Hematopoietic multipotent progenitor cell treated with erythropoietin and hydrocortisone succinate and interleukin-3 and kit ligand, for 4 days (in vitro differentiated cells): ENCODE measurements around the gene C1orf21.
A peak's percentile ranks its signal among the peaks of the same experiment; 100 is the strongest.

ENCODE experiments used
- DNase-seq: peaks from one replicate; pipeline ENCODE4 v3.0.0-alpha.2; 2015

The C1orf21 gene

DNA sequence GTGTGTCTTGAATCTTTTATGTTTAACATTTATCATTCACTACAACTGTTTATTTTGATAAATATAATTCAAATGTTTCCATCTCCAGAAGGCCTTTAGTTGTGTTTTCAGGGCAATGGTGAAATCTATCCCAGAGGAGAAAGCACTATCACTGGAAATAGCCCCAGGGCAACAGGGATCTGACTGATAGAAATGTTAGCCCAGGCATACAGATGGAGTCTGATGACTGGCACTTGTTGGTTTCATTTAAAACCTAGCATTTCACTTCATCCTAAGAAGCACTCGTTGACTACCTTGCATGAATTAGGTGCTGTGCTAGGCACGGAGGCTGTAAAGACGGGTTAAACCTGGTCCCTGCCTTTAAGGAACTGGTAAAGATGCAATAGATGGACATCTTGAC lies 103.1 kb downstream of the C1orf21 start:
- no peak for DNase-seq

GRCh38 chr1:184492536-184492935 lies 105.7 kb downstream of the C1orf21 start:
- peak; percentile 42 for DNase-seq

GRCh38 chr1:184493987-184494388 lies 107.2 kb downstream of the C1orf21 start:
- no peak for DNase-seq

DNA sequence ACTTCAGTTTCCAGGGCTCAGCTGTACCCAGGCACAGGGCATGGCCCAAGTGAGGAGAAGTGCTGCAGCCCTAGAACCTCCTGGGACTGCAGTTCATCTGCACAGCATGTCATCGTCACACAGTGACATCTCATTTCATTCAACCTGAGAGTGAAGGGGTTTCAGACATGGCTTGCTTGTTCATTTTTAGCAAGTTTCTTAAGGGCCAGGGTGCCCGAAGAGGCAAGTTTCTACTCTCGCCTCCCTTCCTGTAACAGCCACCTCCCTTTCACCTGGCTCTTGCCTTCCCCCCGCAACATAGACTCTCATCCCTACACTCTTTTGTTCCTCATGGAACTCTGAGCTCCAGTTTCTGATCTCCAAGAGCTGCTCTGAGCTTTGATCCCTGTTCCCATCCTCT lies 108.1 kb downstream of the C1orf21 start:
- DNase-seq: no peak

GRCh38 chr1:184497959-184498723 lies 111.3 kb downstream of the C1orf21 start:
- DNase-seq: no peak

DNA sequence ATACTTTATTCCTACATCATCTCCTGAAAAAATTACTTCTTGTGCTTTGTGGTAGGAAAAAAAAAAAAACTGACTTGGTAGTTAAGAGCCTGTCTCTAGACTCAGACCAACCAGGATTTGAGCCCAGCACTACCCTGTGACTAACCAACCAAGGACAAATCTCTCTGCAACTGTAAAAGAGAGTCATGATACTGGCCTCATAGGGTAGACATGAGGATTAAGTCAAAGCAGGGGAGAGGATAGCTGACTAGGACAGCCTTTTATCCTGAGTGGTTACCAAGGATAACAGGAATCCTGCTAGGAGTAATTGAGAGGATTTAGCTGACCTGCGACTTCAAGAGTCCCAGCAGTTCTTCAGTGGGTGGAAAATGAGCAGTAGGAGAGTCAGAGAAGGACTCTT lies 112.8 kb downstream of the C1orf21 start:
- no peak for DNase-seq

- DNase-seq: no peak
These were observed 115.3 kb downstream of the C1orf21 start for GRCh38 chr1:184502161-184502560.

- DNase-seq: no peak
These were observed 116.5 kb downstream of the C1orf21 start for GRCh38 chr1:184503221-184503749.

DNA sequence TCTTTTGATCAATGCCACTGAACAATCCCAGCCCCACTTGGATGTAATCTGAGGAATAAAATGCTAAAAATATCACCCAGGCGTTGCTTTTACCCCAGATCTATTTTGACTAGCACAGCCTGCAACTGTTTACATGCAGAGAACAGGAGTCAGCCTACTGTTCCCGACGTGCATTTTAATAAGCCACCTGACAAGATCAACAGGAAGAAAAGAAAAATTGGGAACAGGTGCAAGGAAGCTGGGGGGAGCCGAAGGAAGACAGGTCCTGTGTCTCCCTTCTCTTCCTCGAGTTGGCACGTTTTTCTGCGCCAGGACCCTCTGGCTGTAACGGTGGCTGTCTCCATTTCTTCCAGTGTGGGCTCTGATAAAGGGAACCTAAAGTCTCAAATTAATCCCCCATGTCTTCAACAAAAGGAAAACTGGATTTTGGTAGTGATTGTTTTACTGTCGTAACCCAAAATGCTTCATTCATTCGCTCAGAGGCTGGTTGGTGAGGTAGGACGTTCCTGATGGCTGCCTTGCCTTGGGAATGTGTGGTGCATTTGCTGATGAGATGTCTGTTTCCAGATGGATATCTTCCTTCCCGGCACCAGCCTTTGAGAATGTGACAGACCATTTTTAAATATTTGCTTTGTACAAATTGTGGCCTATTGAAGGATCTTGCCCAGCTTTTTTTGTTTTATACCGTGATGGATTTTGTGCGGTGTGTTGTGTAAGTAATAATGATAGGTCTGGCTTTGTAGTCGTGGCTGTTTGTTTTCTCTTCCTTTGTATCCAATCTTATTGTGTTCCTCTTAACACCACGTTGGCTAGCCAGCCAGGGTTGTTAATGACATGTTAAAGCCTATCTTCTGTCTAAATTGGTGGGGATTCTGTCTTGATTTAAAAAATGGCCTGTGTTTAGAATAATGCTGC lies 117.5 kb downstream of the C1orf21 start:
- no peak for DNase-seq

GRCh38 chr1:184504955-184505338 lies 118.1 kb downstream of the C1orf21 start:
- DNase-seq: no peak

DNA sequence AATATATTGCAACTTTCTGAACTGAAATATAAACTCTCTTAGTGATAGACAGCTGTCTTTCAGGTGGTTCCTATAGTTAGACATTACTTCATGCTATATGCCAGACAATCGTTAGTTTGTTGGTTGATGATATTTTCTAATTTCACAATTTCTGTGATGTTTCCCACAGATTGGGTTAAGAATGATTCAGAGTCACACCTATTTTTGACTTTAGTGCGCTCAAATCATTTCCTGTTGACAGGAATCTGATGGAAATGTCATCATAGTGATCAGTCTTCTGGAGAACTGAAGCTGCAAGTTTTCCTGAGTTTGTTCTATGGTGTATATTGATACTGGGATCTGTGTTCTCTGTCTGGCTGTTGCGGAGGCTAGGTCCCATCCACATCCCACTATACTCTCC lies 119.7 kb downstream of the C1orf21 start:
- no peak for DNase-seq

- DNase-seq: no peak
These were observed 120.3 kb downstream of the C1orf21 start for GRCh38 chr1:184507165-184507564.

- DNase-seq: no peak
These were observed 120.9 kb downstream of the C1orf21 start for GRCh38 chr1:184507604-184508280.

GRCh38 chr1:184509105-184509504 lies 122.3 kb downstream of the C1orf21 start:
- no peak for DNase-seq

DNA sequence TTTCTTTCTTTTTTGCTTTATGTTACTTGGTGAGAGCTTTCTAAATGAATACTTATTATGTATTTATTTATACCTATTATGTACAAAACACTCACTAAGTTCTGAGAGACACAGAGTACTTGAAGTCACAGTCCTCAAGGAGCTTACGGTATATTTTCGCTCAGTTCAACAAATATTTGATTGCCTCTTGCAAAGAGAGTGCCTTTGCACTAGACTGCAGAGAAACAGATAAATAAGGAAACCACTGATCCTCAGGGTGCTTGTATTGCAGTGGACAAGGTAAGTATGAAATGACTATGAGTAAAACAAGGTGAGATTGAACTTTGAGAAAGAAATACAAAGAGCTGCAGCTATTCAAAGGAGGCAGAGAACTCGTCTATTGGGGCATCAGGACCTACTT lies 123.3 kb downstream of the C1orf21 start:
- DNase-seq: no peak

GRCh38 chr1:184512724-184513123 lies 125.9 kb downstream of the C1orf21 start:
- no peak for DNase-seq

DNA sequence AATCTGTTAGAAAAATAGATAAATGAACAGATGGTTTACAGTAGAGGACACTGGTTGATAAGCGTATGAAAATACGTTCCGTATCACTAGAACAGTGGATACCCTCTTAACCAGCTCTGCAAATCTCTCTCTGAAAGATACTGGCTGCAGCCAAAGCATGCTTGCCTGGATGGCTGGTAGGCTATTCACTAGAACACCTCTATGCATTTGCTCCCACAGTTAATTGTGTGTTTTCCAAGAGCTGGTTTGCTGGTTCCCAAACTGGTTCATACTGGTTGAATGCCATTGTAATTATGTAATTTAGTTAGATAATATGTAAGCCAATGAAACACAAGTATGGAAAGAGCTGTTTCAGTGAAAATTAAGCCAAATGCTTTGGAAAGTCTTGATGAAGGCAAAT lies 126.6 kb downstream of the C1orf21 start:
- DNase-seq: no peak

DNA sequence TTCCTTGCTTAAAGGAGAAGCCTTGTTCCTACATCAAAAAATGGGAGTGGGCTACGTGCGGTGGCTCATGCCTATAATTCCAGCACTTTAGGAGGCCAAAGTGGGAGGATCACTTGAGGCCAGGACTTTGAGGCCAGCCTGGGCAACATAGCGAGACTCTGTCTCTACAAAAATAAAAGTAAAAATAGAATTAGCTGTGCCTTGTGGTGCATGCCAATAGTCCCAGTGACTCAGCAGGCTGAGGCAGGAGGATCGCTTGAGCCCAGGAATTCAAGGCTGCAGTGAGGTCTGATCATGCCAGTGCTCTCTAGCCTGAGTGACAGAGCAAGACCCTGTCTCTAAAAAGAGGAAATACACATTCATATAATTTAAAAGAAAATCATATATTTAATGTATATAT lies 127.1 kb downstream of the C1orf21 start:
- DNase-seq: peak; percentile 15

DNA sequence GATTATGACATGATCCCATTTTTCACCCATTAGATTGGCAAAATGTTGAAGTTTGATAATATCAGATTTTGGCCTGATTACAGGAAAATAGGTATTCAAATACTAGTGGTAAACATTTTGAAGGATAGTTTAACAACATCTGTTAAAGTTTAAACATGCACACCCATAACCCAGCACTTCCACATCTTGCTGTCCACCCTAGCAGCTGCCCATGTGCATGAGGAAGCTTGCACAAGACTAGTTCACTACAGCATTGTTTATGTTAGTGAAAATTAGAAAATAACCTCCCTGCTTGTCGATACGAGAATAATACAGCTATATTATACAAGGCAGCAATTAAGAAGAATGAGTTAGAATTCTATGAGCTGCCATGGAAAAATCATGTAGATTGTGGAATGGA lies 127.6 kb downstream of the C1orf21 start:
- DNase-seq: no peak

GRCh38 chr1:184517130-184517529 lies 130.3 kb downstream of the C1orf21 start:
- DNase-seq: no peak

DNA sequence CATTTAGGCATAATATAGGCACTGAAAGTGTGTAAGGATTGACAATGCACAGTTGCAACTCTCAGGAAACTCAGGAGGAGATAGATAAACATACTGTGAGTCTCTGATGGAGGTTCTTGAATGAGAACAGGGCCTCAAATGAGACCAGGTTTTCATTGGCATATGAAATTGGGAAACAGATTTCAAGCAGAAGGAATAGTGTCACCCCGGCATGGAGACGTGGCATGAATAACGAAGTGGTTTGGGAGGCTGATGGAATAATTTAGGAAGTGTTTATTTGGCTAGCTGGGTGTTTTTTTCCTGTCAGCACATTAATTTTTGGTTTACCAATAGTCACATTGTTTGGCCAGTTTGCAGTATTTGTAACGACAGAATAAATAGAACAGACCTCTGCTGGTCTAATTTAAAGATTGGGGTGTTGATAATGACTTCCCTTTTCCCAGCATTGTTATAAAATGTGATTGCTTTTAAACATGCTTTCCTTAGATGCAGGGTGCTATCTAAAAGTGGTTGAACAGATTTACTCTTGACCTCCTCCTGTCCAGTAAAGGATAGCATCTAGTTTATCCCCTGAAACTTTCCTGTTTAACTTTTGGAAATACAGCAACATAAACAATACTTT lies 132.0 kb downstream of the C1orf21 start:
- DNase-seq: no peak

DNA sequence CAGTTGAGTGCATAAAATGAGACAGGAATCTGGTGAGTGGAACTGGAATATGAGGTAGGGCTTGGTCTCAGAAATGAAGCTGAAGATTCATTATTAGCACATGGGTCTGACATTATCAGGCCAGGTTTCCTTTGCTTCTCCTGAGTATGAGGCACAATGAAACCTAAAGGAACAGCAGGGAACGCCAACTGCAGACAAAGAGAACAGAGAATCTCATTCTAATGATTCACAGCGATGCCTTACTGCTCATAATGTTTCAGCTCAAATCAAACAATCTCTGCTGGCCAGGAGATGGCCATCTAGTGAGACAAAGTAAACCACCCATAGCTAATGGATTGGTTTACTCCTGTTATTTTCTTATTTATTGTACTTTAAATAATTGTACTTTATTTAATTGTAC lies 133.5 kb downstream of the C1orf21 start:
- DNase-seq: no peak

DNA sequence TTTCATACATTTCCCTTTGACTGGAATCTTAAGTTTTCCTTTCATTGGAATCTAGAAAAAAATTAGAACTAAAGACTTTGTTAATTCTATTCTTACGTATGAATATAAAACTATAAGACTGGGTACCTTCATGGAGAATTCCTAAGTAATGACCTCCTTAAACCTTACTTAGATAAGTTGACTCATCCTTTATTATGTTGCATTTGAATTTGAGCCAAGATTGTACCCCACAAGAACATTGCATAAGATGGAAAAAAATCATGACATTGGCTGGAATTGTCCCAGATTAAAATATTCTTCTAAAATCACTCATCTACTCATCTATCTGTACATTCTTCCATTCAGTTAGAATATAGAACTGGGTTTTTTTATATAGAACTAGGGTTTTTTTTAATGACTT lies 137.4 kb downstream of the C1orf21 start:
- no peak for DNase-seq
